Fibroblast of mammary gland (primary cell): ENCODE data around the gene APBA2.
A peak's percentile ranks its signal among the peaks of the same experiment; 100 is the strongest.
"Not testable (repeated sequence)": the region's sequence is repeated elsewhere in the genome, so short reads cannot be mapped to it uniquely, and the experiment has no call there.

ENCODE experiments used
- DNase-seq: peaks from one replicate; pipeline ENCODE4 v3.0.0-alpha.2; 2010; ENCODE audit warnings: low read depth
- H3K4me3 ChIP-seq: 2 replicates; pipeline ENCODE4 v1.5.1; 2011; ENCODE audit warnings: low read depth, mild to moderate bottlenecking, low read length, moderate library complexity; ENCODE audit not compliant: control insufficient read depth
- CTCF ChIP-seq: conservative IDR thresholded peaks from 2 replicates; pipeline ENCODE4 v1.5.1; 2011; ENCODE audit warnings: low read depth, low read length, inconsistent platforms; ENCODE audit not compliant: control insufficient read depth, insufficient read depth

Gene APBA2

DNA sequence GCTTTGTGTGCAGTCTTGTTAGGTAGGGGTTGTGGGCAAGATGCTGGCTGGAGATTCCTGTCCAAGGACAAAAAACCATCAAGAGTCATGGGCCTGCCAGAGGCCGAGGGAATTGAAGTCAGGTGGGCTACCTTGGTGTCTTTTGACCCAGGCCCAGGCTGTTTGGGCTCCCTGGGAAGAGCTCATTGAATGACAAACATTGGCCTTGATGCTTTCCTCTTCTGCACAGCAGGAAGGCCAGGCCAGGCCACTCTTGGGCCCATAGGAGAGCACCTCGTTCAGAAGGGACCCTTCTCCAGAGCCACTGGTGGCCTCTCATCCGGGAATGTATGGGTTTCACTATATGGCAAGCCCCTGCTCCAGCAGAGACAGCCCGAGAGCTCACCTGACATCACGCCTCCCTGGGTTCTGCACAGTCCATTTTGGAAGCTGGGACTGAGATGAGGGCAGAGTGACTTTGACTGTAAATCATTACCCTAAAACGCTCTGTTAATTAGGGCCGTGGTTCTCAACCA lies 214.8 kb downstream of the APBA2 start:
- DNase-seq: no peak
- no peak overlapping the region for H3K4me3 ChIP-seq
- no peak for TF ChIP-seq CTCF

- TF ChIP-seq CTCF: no peak
- no peak overlapping the region for H3K4me3 ChIP-seq
- DNase-seq: no peak
Observed at GRCh38 chr15:29101491-29101890, 215.7 kb downstream of the APBA2 start.

- H3K4me3 ChIP-seq: not testable (repeated sequence)
- TF ChIP-seq CTCF: peak; percentile 73
- DNase-seq: peak; percentile 51
Observed at GRCh38 chr15:29102173-29102794, 216.5 kb downstream of the APBA2 start.

GRCh38 chr15:29102911-29103823 lies 217.4 kb downstream of the APBA2 start:
- peak; percentile 44 for DNase-seq
- peak overlapping the region; percentile 37 for H3K4me3 ChIP-seq
- no peak for TF ChIP-seq CTCF

- no peak for TF ChIP-seq CTCF
- H3K4me3 ChIP-seq: peak overlapping the region; percentile 37
- peak; percentile 70 for DNase-seq
Observed at GRCh38 chr15:29103824-29104565, 218.2 kb downstream of the APBA2 start.

DNA sequence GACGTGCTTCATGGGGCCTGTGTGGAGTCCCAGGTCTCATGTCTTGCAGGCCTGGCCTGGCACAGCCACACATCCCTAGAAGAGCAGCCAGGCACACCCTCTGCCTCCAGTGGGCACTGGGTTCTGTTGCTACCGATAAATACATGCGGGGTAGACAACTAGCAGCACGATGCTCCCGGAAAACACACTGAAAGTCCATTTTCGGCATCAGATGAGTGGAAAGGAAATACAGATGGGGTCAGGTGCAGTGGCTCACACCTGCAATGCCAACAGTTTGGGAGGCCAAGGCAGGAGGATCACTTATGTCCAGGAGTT lies 218.7 kb downstream of the APBA2 start:
- no peak overlapping the region for H3K4me3 ChIP-seq
- DNase-seq: no peak
- TF ChIP-seq CTCF: no peak
